Neuronal stem cell (in vitro differentiated cells): ENCODE measurements around the gene CAPZA1.

Source experiments
- DNase-seq: peaks from one replicate; pipeline ENCODE4 v3.0.0-alpha.2; 2013; ENCODE audit warnings: low spot score
- H2AFZ ChIP-seq: one replicate; pipeline ENCODE4 v1.6.1; 2013; ENCODE audit warnings: mild to moderate bottlenecking, low read length, inconsistent platforms
- H2AK5ac ChIP-seq: 2 replicates; pipeline ENCODE4 v1.6.1; 2013; ENCODE audit warnings: low read depth, mild to moderate bottlenecking, inconsistent platforms, low read length, moderate library complexity, mixed read lengths
- H2BK120ac ChIP-seq: 2 replicates; pipeline ENCODE4 v1.6.1; 2013; ENCODE audit warnings: low read depth, mild to moderate bottlenecking, inconsistent platforms, low read length, moderate library complexity, mixed read lengths
- H2BK12ac ChIP-seq: one replicate; pipeline ENCODE4 v1.6.1; 2013; ENCODE audit warnings: low read length, inconsistent platforms
- H2BK15ac ChIP-seq: 2 replicates; pipeline ENCODE4 v1.6.1; 2013; ENCODE audit warnings: mild to moderate bottlenecking, low read length, inconsistent platforms, mixed read lengths
- H2BK5ac ChIP-seq: one replicate; pipeline ENCODE4 v1.6.1; 2013; ENCODE audit warnings: inconsistent platforms, mild to moderate bottlenecking, low read length, moderate library complexity
- H3K14ac ChIP-seq: one replicate; pipeline ENCODE4 v1.6.1; 2013; ENCODE audit warnings: low read length, inconsistent platforms
- H3K18ac ChIP-seq: 2 replicates; pipeline ENCODE4 v1.6.1; 2013; ENCODE audit warnings: low read length, inconsistent platforms
- H3K23ac ChIP-seq: 2 replicates; pipeline ENCODE4 v1.6.1; 2013; ENCODE audit warnings: low read depth, mild to moderate bottlenecking, mixed read lengths, low read length, inconsistent platforms; ENCODE audit not compliant: poor library complexity
- H3K27ac ChIP-seq: replicated peaks from 3 replicates; pipeline ENCODE4 v1.5.1; 2013; ENCODE audit warnings: low read length, inconsistent platforms
- H3K27me3 ChIP-seq, 3 experiments: 2 replicates each; pipeline ENCODE4 v1.6.1; 2013; ENCODE audit warnings: low read length in 3 of 3, mild to moderate bottlenecking in 2 of 3, inconsistent platforms in 1 of 3, low read depth in 1 of 3, mixed read lengths in 1 of 3, moderate library complexity in 1 of 3; ENCODE audit not compliant: control insufficient read depth in 3 of 3, insufficient read depth in 3 of 3
- H3K36me3 ChIP-seq, 2 donors: replicated peaks in 1 of 2; 2 replicates each; pipeline ENCODE4 v1.6.1; 2013; ENCODE audit warnings: low read length in 2 of 2; ENCODE audit not compliant: control insufficient read depth in 2 of 2, insufficient read depth in 2 of 2
- H3K4ac ChIP-seq: 2 replicates; pipeline ENCODE4 v1.6.1; 2013; ENCODE audit warnings: inconsistent platforms, mild to moderate bottlenecking, low read length, moderate library complexity
- H3K4me1 ChIP-seq, 2 donors: 1 replicate in 1 of 2; 2 replicates in 1 of 2; pipeline ENCODE4 v1.6.1; 2013; ENCODE audit warnings: low read length in 2 of 2, low read depth in 1 of 2; ENCODE audit not compliant: control insufficient read depth in 2 of 2, insufficient read depth in 1 of 2
- H3K4me2 ChIP-seq: one replicate; pipeline ENCODE4 v1.6.1; 2013; ENCODE audit warnings: mild to moderate bottlenecking, low read length, inconsistent platforms; ENCODE audit not compliant: insufficient read depth, poor library complexity, severe bottlenecking
- H3K4me3 ChIP-seq, 2 donors: 2 replicates each; pipeline ENCODE4 v1.5.1; 2013; ENCODE audit warnings: low read length in 2 of 2, mild to moderate bottlenecking in 2 of 2, inconsistent platforms in 1 of 2, moderate library complexity in 1 of 2
- H3K79me1 ChIP-seq: one replicate; pipeline ENCODE4 v1.6.1; 2013; ENCODE audit warnings: low read depth, mild to moderate bottlenecking, inconsistent platforms, low read length, moderate library complexity
- H3K9ac ChIP-seq: one replicate; pipeline ENCODE4 v1.6.1; 2013; ENCODE audit warnings: mild to moderate bottlenecking, low read depth, low read length, inconsistent platforms; ENCODE audit not compliant: poor library complexity
- H3K9me3 ChIP-seq, 2 donors: replicated peaks in 1 of 2; 2 replicates each; pipeline versions ENCODE3 to v1.6.1; 2013; ENCODE audit warnings: low read length in 2 of 2, mild to moderate bottlenecking in 2 of 2, inconsistent platforms in 1 of 2, low read depth in 1 of 2, mixed read lengths in 1 of 2, moderate library complexity in 1 of 2; ENCODE audit not compliant: control insufficient read depth in 2 of 2, insufficient read depth in 1 of 2
- H4K8ac ChIP-seq: one replicate; pipeline ENCODE4 v1.6.1; 2013; ENCODE audit warnings: low read depth, mild to moderate bottlenecking, inconsistent platforms, low read length, moderate library complexity
- H4K91ac ChIP-seq: one replicate; pipeline ENCODE4 v1.6.1; 2013; ENCODE audit warnings: low read length, low read depth, mild to moderate bottlenecking, inconsistent platforms; ENCODE audit not compliant: poor library complexity
- WGBS, 2 donors: extraction: QIAGEN DNeasy Blood & Tissue Kit; methylation state at CpG; one replicate each; pipeline ENCODE4 v1.1.7; 2013; ENCODE audit warnings: missing lambda C conversion rate in 2 of 2, mixed read lengths in 1 of 2; ENCODE audit not compliant: insufficient read length in 2 of 2, insufficient replicate concordance in 1 of 2; ENCODE audit errors: extremely low coverage in 2 of 2; 5-methylcytosine and 5-hydroxymethylcytosine counted together

Gene CAPZA1

DNA sequence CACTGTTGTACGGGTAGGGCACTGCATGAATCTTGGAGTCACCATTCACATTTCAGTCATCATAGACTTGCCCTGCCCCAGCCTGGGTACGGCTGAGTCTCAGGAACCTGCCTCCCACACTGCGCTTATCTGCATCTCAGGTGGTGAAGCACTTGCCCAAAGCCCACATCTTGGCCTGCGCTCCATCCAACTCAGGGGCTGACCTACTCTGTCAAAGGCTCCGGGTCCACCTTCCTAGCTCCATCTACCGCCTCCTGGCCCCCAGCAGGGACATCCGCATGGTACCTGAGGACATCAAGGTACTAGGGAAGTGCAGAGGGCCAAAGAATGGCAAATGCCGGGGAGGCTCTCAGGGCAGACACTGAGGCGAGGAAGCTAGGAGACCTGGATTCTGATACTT lies 75.6 kb downstream of the CAPZA1 start:
- no peak overlapping the region for H3K4me2 ChIP-seq
- no peaks in the 10 kb centered on the region for H3K79me1 ChIP-seq
- H3K9ac ChIP-seq = no peak overlapping the region
- peaks cover 60 to 98% of the 10 kb centered on the region in 2 donors for H3K36me3 ChIP-seq
- H3K4me1 ChIP-seq = peaks cover 2 to 3% of the 10 kb centered on the region in 2 donors
- no peak overlapping the region for H2BK12ac ChIP-seq
- H2AK5ac ChIP-seq = no peak overlapping the region
- no peak for DNase-seq
- H3K18ac ChIP-seq = no peak overlapping the region
- no peak overlapping the region for H4K91ac ChIP-seq
- no peaks in the 10 kb centered on the region for H3K9me3 ChIP-seq
- H2BK5ac ChIP-seq = no peak overlapping the region
- H3K4ac ChIP-seq = no peak overlapping the region
- no peak overlapping the region for H3K23ac ChIP-seq
- no peak overlapping the region for H2AFZ ChIP-seq
- H3K4me3 ChIP-seq = no peak overlapping the region
- no peaks in the 10 kb centered on the region for H3K27me3 ChIP-seq
- no peak overlapping the region for H3K27ac ChIP-seq
- H4K8ac ChIP-seq = no peak overlapping the region
- H2BK120ac ChIP-seq = no peak overlapping the region
- H2BK15ac ChIP-seq = no peak overlapping the region
- WGBS, 2 donors = no CpG with 5 or more reads among the region's 9 CpGs
- H3K14ac ChIP-seq = no peak overlapping the region

DNA sequence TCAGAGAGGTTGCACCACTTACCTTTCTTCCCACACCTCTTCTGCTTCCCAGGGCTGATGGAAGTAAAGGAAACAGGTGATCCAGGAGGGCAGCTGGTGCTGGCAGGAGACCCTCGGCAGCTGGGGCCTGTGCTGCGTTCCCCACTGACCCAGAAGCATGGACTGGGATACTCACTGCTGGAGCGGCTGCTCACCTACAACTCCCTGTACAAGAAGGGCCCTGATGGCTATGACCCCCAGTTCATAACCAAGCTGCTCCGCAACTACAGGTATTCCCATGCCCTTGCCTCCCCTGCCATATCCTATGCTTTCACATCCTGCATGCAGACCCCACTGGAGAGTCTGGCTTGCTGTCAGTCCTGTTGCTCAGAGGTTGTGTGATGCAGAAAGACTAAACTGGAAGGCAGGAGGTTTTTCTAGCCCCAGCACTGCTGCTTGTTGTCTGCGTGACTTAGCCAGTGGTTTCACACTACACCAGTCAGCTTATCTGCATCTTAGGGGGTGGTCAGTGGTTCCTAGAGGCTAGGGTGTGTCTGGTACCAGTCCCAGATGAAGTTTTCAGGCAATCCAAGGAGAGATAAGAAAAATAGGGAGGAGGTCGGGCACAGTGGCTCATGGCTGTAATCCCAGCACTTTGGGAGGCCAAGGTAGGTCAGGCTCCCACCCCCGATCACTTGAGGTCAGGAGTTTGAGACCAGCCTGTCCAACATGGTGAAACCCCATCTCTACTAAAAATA lies 77.1 kb downstream of the CAPZA1 start:
- peaks cover 63 to 100% of the 10 kb centered on the region in 2 donors for H3K36me3 ChIP-seq
- H3K18ac ChIP-seq = no peak overlapping the region
- H3K4me2 ChIP-seq = no peak overlapping the region
- H2BK120ac ChIP-seq = no peak overlapping the region
- no peak overlapping the region for H2BK15ac ChIP-seq
- H3K4me1 ChIP-seq = peaks cover 5 to 16% of the 10 kb centered on the region in 2 donors
- H2AFZ ChIP-seq = no peak overlapping the region
- H4K8ac ChIP-seq = no peak overlapping the region
- no peak overlapping the region for H2AK5ac ChIP-seq
- H3K79me1 ChIP-seq = no peaks in the 10 kb centered on the region
- no peak overlapping the region for H4K91ac ChIP-seq
- H3K4ac ChIP-seq = no peak overlapping the region
- H2BK12ac ChIP-seq = no peak overlapping the region
- H3K27me3 ChIP-seq = no peaks in the 10 kb centered on the region
- no peak overlapping the region for H3K27ac ChIP-seq
- H3K14ac ChIP-seq = no peak overlapping the region
- no peak for DNase-seq
- no CpG with 5 or more reads among the region's 7 CpGs for WGBS, 2 donors
- H2BK5ac ChIP-seq = no peak overlapping the region
- H3K9ac ChIP-seq = no peak overlapping the region
- no peak overlapping the region for H3K23ac ChIP-seq
- H3K9me3 ChIP-seq = no peaks in the 10 kb centered on the region
- peak overlapping the region in 1 of 2 donors; percentile 5 for H3K4me3 ChIP-seq

DNA sequence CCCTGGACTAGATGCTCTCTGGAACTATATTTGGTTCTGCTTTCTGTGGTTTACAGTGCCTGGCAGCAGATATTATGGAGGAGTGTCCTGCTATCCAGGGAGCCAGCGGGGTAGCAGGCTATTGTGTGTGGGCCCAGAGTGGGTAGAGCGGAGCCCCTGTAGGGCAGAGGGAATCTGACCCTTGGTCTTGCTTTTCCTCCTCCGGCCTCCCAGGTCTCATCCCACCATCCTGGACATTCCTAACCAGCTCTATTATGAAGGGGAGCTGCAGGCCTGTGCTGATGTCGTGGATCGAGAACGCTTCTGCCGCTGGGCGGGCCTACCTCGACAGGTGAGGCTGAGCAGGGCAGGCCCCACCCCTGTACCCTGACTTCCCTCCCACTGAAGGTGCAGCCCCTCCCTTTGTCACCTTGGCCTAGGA lies 78.2 kb downstream of the CAPZA1 start:
- no CpG with 5 or more reads among the region's 9 CpGs for WGBS, 2 donors
- Histone ChIP-seq H3K4ac (no peak overlapping the region), H2AK5ac (no peak overlapping the region), H3K27ac (no peak overlapping the region), H3K9me3 (no peaks in the 10 kb centered on the region), H3K4me2 (no peak overlapping the region), H3K14ac (no peak overlapping the region), H3K79me1 (no peaks in the 10 kb centered on the region), H2BK12ac (no peak overlapping the region), H3K18ac (no peak overlapping the region), H2BK15ac (no peak overlapping the region), H4K91ac (no peak overlapping the region), H3K4me1 (peaks cover 5 to 16% of the 10 kb centered on the region in 2 donors), H2AFZ (no peak overlapping the region), H3K4me3 (peak overlapping the region in 1 of 2 donors; percentile 30), H2BK120ac (no peak overlapping the region), H3K23ac (no peak overlapping the region), H4K8ac (no peak overlapping the region), H3K36me3 (peaks cover 59 to 100% of the 10 kb centered on the region in 2 donors), H3K27me3 (no peaks in the 10 kb centered on the region), H3K9ac (no peak overlapping the region), H2BK5ac (no peak overlapping the region)
- DNase-seq = no peak

DNA sequence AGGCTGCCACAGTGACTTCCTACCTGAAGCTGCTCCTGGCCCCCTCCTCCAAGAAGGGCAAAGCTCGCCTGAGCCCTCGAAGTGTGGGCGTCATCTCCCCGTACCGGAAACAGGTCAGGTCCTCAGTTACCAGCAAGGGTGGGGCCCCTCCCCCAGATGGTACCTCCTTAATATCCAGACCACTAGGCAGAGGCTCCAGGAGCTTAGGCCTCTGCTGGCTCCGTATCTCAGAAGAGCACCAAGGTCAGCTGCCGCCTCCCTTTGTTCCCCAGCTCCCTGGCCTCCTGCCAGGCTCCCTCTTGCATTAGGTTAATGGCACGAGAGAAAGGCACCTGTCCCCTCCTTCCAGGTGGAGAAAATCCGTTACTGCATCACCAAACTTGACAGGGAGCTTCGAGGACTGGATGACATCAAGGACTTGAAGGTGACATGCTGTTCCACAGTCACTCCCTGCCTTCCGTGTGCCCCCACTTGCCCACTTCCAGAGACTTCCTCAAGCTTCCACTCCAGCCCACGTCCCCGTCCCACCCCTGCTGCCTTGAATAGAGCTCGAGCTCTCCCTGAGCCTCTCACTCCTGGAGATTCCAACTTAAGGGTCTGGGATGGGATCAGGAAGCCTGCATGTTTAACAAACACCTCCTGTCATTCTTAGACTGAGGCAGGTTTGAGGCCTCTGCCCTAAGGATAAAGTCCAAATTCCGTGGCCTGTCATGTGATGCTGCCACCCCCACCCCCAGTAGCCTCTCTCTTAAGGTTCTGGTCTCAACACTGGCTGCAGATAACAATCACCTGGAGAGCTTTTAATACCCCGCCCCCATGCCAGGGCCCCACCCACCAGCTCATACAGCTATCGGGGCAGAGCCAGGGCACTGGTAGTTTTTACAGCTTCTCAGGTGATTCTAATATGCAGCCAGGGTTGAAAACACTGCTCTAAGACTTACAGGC lies 79.0 kb downstream of the CAPZA1 start:
- Histone ChIP-seq H4K8ac (no peak overlapping the region), H3K79me1 (no peaks in the 10 kb centered on the region), H3K4ac (no peak overlapping the region), H3K27me3 (no peaks in the 10 kb centered on the region), H4K91ac (no peak overlapping the region), H3K27ac (no peak overlapping the region), H2BK15ac (no peak overlapping the region), H3K4me3 (no peak overlapping the region), H3K9me3 (no peaks in the 10 kb centered on the region), H3K14ac (no peak overlapping the region), H2BK12ac (no peak overlapping the region), H2BK120ac (no peak overlapping the region), H3K18ac (no peak overlapping the region), H3K36me3 (peaks cover 55 to 100% of the 10 kb centered on the region in 2 donors), H2AK5ac (no peak overlapping the region), H2AFZ (no peak overlapping the region), H3K4me2 (no peak overlapping the region), H2BK5ac (no peak overlapping the region), H3K9ac (no peak overlapping the region), H3K23ac (peak overlapping the region; percentile 31), H3K4me1 (peaks cover 5 to 16% of the 10 kb centered on the region in 2 donors)
- no CpG with 5 or more reads among the region's 17 CpGs for WGBS, 2 donors
- no peak for DNase-seq
